SK-N-SH (cell line): ENCODE data around the gene NECTIN1.

Experiments used
- CHD2 ChIP-seq: fragments of 150-350 bp; IDR thresholded peaks from 2 replicates; pipeline ENCODE4 v1.6.1; 2018; ENCODE audit warnings: low read length; ENCODE audit not compliant: partially characterized antibody
- FOXJ3 ChIP-seq: sonication (generic); formaldehyde crosslinking; IDR thresholded peaks from 2 replicates; pipeline ENCODE4 v1.5.1; 2020; ENCODE audit warnings: mild to moderate bottlenecking, missing genetic modification reagents
- JUND ChIP-seq: IDR thresholded peaks from 2 replicates; pipeline ENCODE4 v1.4.0; 2012
- MXI1 ChIP-seq: IDR thresholded peaks from 2 replicates; pipeline ENCODE4 v1.6.1; 2012; ENCODE audit warnings: mild to moderate bottlenecking, low read depth, low read length, improper control_type of control experiment
- NRF1 ChIP-seq: IDR thresholded peaks from 2 replicates; pipeline ENCODE4 v1.6.1; 2012; ENCODE audit warnings: low read depth, mild to moderate bottlenecking, low read length
- POLR2AphosphoS5 ChIP-seq: IDR thresholded peaks from 2 replicates; pipeline ENCODE4 v1.6.1; 2012; ENCODE audit warnings: low read depth, low read length
- RAD21 ChIP-seq: IDR thresholded peaks from 2 replicates; pipeline ENCODE4 v1.6.1; 2012; ENCODE audit warnings: mild to moderate bottlenecking, low read length
- REST ChIP-seq: IDR thresholded peaks from 2 replicates; pipeline ENCODE4 v1.6.1; 2012; ENCODE audit warnings: mild to moderate bottlenecking, low read depth, low read length, moderate library complexity
- SIN3A ChIP-seq: IDR thresholded peaks from 2 replicates; pipeline ENCODE4 v1.6.1; 2012; ENCODE audit warnings: low read depth, mild to moderate bottlenecking, low read length, moderate library complexity, borderline replicate concordance
- TAF1 ChIP-seq: IDR thresholded peaks from 2 replicates; pipeline ENCODE4 v1.6.1; 2012; ENCODE audit warnings: low read depth, mild to moderate bottlenecking, low read length, moderate library complexity, borderline replicate concordance
- TCF12 ChIP-seq: IDR thresholded peaks from 2 replicates; pipeline ENCODE4 v1.4.0; 2012
- USF1 ChIP-seq: IDR thresholded peaks from 2 replicates; pipeline ENCODE4 v1.4.0; 2012; ENCODE audit warnings: low read depth, borderline replicate concordance
- TF ChIP-seq, protein P1 (sequence below): fragments of 200-600 bp; sonication (generic); IDR thresholded peaks from 2 replicates; pipeline ENCODE4 v1.6.1; 2017; ENCODE audit warnings: antibody characterized with exemption, mild to moderate bottlenecking, moderate library complexity
- TF ChIP-seq, protein P2 (sequence below): IDR thresholded peaks from 2 replicates; pipeline ENCODE4; 2012

GRCh38 chr11:119652907-119653659 lies 75.9 kb downstream of the NECTIN1 start:
- TF ChIP-seq, protein P1, sequence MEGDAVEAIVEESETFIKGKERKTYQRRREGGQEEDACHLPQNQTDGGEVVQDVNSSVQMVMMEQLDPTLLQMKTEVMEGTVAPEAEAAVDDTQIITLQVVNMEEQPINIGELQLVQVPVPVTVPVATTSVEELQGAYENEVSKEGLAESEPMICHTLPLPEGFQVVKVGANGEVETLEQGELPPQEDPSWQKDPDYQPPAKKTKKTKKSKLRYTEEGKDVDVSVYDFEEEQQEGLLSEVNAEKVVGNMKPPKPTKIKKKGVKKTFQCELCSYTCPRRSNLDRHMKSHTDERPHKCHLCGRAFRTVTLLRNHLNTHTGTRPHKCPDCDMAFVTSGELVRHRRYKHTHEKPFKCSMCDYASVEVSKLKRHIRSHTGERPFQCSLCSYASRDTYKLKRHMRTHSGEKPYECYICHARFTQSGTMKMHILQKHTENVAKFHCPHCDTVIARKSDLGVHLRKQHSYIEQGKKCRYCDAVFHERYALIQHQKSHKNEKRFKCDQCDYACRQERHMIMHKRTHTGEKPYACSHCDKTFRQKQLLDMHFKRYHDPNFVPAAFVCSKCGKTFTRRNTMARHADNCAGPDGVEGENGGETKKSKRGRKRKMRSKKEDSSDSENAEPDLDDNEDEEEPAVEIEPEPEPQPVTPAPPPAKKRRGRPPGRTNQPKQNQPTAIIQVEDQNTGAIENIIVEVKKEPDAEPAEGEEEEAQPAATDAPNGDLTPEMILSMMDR = no peak
- TF ChIP-seq POLR2AphosphoS5 (no peak), USF1 (no peak), JUND (no peak), TAF1 (no peak), CHD2 (no peak), RAD21 (no peak), SIN3A (no peak), MXI1 (no peak), FOXJ3 (no peak), TCF12 (no peak), NRF1 (no peak), REST (no peak)
- TF ChIP-seq, protein P2, sequence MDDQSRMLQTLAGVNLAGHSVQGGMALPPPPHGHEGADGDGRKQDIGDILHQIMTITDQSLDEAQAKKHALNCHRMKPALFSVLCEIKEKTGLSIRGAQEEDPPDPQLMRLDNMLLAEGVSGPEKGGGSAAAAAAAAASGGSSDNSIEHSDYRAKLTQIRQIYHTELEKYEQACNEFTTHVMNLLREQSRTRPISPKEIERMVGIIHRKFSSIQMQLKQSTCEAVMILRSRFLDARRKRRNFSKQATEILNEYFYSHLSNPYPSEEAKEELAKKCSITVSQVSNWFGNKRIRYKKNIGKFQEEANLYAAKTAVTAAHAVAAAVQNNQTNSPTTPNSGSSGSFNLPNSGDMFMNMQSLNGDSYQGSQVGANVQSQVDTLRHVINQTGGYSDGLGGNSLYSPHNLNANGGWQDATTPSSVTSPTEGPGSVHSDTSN = no peak
